ENCODE measurements around the gene SLC25A13. TPM values are rescaled to one million over a fixed set of nuclear protein-coding genes. Genes with fewer than 3 reads are reported as not detected.
A peak's percentile ranks its signal among the peaks of the same experiment; 100 is the strongest.

The SLC25A13 gene
- total and polyA plus RNA-seq, 2 of the 13 experiments (the other 11 are each of a cell fraction or from before 2014, with no cell fraction given) = 36.2 to 84.9 TPM

- TF ChIP-seq, protein P1, sequence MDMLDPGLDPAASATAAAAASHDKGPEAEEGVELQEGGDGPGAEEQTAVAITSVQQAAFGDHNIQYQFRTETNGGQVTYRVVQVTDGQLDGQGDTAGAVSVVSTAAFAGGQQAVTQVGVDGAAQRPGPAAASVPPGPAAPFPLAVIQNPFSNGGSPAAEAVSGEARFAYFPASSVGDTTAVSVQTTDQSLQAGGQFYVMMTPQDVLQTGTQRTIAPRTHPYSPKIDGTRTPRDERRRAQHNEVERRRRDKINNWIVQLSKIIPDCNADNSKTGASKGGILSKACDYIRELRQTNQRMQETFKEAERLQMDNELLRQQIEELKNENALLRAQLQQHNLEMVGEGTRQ (IDR thresholded peaks at IDR 0.05; ENCODE audit: low read depth, low read length) = peak; percentile 95
- TF ChIP-seq, protein P1 (CRISPR knock-in tag; IDR thresholded peaks at IDR 0.05; ENCODE audit: borderline replicate concordance) = peak; percentile 97; the same call in 1 of the 2 replicates
- peak; percentile 13; the same call in 1 of the 2 replicates for TF ChIP-seq ZSCAN20 (CRISPR knock-in tag; IDR thresholded peaks at IDR 0.05; ENCODE audit: borderline replicate concordance)
- no peak for TF ChIP-seq SYNCRIP (IDR thresholded peaks at IDR 0.05; ENCODE audit: insufficient read depth, low read depth, low read length)
- peak; percentile 72; the same call in 1 of the 2 replicates for TF ChIP-seq ZFYVE20 (CRISPR knock-in tag; IDR thresholded peaks at IDR 0.05; ENCODE audit: borderline replicate concordance, low read depth)
- peak; percentile 92; the same call in 1 of the 2 replicates for TF ChIP-seq CHCHD3 (CRISPR knock-in tag; IDR thresholded peaks at IDR 0.05)
- no peak for TF ChIP-seq NCOA5 (CRISPR knock-in tag; IDR thresholded peaks at IDR 0.05)
- peak; percentile 85 for TF ChIP-seq ZNF329 (CRISPR knock-in tag; IDR thresholded peaks at IDR 0.05; ENCODE audit: low read depth)
- no peak; the same call in 1 of the 2 replicates for TF ChIP-seq SIN3A (IDR thresholded peaks at IDR 0.05; ENCODE audit: borderline replicate concordance, low read depth, low read length)
- TF ChIP-seq ETV6 (CRISPR knock-in tag; conservative IDR thresholded peaks at IDR 0.05) = peak; percentile 88
- 0 out of 2 replicates have a peak, but pooled peaks have one; percentile 49 for TF ChIP-seq ZFP1 (CRISPR knock-in tag; IDR thresholded peaks at IDR 0.05)
- no peak; the same call in 1 of the 2 replicates for TF ChIP-seq ZNF562 (CRISPR knock-in tag; IDR thresholded peaks at IDR 0.05; ENCODE audit: borderline replicate concordance)
- TF ChIP-seq, protein P2, sequence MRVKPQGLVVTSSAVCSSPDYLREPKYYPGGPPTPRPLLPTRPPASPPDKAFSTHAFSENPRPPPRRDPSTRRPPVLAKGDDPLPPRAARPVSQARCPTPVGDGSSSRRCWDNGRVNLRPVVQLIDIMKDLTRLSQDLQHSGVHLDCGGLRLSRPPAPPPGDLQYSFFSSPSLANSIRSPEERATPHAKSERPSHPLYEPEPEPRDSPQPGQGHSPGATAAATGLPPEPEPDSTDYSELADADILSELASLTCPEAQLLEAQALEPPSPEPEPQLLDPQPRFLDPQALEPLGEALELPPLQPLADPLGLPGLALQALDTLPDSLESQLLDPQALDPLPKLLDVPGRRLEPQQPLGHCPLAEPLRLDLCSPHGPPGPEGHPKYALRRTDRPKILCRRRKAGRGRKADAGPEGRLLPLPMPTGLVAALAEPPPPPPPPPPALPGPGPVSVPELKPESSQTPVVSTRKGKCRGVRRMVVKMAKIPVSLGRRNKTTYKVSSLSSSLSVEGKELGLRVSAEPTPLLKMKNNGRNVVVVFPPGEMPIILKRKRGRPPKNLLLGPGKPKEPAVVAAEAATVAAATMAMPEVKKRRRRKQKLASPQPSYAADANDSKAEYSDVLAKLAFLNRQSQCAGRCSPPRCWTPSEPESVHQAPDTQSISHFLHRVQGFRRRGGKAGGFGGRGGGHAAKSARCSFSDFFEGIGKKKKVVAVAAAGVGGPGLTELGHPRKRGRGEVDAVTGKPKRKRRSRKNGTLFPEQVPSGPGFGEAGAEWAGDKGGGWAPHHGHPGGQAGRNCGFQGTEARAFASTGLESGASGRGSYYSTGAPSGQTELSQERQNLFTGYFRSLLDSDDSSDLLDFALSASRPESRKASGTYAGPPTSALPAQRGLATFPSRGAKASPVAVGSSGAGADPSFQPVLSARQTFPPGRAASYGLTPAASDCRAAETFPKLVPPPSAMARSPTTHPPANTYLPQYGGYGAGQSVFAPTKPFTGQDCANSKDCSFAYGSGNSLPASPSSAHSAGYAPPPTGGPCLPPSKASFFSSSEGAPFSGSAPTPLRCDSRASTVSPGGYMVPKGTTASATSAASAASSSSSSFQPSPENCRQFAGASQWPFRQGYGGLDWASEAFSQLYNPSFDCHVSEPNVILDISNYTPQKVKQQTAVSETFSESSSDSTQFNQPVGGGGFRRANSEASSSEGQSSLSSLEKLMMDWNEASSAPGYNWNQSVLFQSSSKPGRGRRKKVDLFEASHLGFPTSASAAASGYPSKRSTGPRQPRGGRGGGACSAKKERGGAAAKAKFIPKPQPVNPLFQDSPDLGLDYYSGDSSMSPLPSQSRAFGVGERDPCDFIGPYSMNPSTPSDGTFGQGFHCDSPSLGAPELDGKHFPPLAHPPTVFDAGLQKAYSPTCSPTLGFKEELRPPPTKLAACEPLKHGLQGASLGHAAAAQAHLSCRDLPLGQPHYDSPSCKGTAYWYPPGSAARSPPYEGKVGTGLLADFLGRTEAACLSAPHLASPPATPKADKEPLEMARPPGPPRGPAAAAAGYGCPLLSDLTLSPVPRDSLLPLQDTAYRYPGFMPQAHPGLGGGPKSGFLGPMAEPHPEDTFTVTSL (CRISPR knock-in tag; IDR thresholded peaks at IDR 0.05; ENCODE audit: borderline replicate concordance) = peak; percentile 74
- TF ChIP-seq TARDBP (CRISPR knock-in tag; IDR thresholded peaks at IDR 0.05) = peak; percentile 95
- TF ChIP-seq ZC3H4 (CRISPR knock-in tag; IDR thresholded peaks at IDR 0.05; ENCODE audit: borderline replicate concordance) = peak; percentile 49
- peak; percentile 88 for TF ChIP-seq IKZF5 (CRISPR knock-in tag; IDR thresholded peaks at IDR 0.05)
- no peak; the same call in 1 of the 2 replicates for TF ChIP-seq ZNF589 (CRISPR knock-in tag; conservative IDR thresholded peaks at IDR 0.05)
- TF ChIP-seq, protein P3, sequence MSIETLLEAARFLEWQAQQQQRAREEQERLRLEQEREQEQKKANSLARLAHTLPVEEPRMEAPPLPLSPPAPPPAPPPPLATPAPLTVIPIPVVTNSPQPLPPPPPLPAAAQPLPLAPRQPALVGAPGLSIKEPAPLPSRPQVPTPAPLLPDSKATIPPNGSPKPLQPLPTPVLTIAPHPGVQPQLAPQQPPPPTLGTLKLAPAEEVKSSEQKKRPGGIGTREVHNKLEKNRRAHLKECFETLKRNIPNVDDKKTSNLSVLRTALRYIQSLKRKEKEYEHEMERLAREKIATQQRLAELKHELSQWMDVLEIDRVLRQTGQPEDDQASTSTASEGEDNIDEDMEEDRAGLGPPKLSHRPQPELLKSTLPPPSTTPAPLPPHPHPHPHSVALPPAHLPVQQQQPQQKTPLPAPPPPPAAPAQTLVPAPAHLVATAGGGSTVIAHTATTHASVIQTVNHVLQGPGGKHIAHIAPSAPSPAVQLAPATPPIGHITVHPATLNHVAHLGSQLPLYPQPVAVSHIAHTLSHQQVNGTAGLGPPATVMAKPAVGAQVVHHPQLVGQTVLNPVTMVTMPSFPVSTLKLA (IDR thresholded peaks at IDR 0.05) = peak; percentile 78
Measured at GRCh38 chr7:96321658-96322372, at the start of gene SLC25A13 (continued).
